ENCODE results near the gene PRKCD. TPM values are rescaled to one million over a fixed set of nuclear protein-coding genes. Genes with fewer than 3 reads are reported as not detected.

Gene PRKCD
- total RNA-seq, 2 experiments from 2014 or later, result 18.7 to 21.5 TPM

- Mint-ChIP-seq H3K36me3 (ENCODE audit: low read depth) (no peaks in the 10 kb centered on the region), H3K27ac (no peak overlapping the region), H3K27me3 (no peaks in the 10 kb centered on the region), H3K4me3 (no peak overlapping the region), H3K9me3 (no peaks in the 10 kb centered on the region), H3K4me1 (ENCODE audit: low read depth) (peaks cover 47% of the 10 kb centered on the region)
- no peak for ATAC-seq
- CTCF ChIA-PET, result interaction anchor here (1.3 kb wide), 1 partner anchor 52 kb away, joined by 5 read pairs; no protein-coding TSS in a partner anchor
- TF ChIP-seq CTCF (IDR thresholded peaks at IDR 0.05), result no peak
- POLR2A ChIA-PET, result no interaction called here
- no peak for DNase-seq
- intact Hi-C loops (cut with micrococcal nuclease), result no loop called here
These were observed 5.2 kb downstream of the PRKCD start for GRCh38 chr3:53166206-53166605.

DNA sequence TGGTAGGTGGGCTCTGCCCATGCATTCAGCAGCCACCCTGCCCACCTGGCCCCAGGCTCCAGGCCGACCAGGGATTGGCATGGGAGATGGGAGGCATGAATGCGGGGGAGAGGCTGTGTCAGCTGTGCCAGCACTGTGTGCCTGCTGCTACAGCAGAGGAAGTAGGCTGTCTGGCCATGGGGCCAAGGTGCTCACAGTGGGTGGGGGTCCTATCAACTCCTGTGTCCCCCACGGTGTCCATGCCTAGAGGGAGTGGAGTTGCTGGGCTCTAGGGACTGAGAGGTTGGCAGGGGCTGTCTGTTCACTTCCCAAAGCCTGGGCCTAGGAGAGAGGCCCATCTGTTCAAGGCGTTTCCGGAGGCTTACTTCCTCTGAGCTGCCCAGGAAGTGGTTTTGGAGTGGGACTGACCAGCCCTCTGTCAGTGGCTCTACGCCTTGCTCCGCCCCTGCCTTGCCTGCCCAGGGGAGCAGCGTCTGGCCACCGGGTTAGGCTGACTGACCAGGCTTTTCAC lies 5.8 kb downstream of the PRKCD start:
- no peaks in the 10 kb centered on the region for H3K36me3 Mint-ChIP-seq (ENCODE audit: low read depth)
- ChIA-PET CTCF (no interaction called here), POLR2A (no interaction called here)
- no peak overlapping the region for H3K4me3 Mint-ChIP-seq
- H3K27ac Mint-ChIP-seq, result no peak overlapping the region
- peaks cover 51% of the 10 kb centered on the region for H3K4me1 Mint-ChIP-seq (ENCODE audit: low read depth)
- DNase-seq, result no peak
- intact Hi-C loops (cut with micrococcal nuclease), result no loop called here
- no peaks in the 10 kb centered on the region for H3K27me3 Mint-ChIP-seq
- no peaks in the 10 kb centered on the region for H3K9me3 Mint-ChIP-seq
- ATAC-seq, result no peak
- no peak for TF ChIP-seq CTCF (IDR thresholded peaks at IDR 0.05)

GRCh38 chr3:53167418-53168174 lies 6.6 kb downstream of the PRKCD start:
- Mint-ChIP-seq H3K27me3 (no peaks in the 10 kb centered on the region), H3K4me3 (no peak overlapping the region), H3K36me3 (ENCODE audit: low read depth) (no peaks in the 10 kb centered on the region), H3K9me3 (no peaks in the 10 kb centered on the region), H3K4me1 (ENCODE audit: low read depth) (peaks cover 50% of the 10 kb centered on the region), H3K27ac (no peak overlapping the region)
- ATAC-seq, result no peak
- DNase-seq, result no peak
- no peak for TF ChIP-seq CTCF (IDR thresholded peaks at IDR 0.05)
- POLR2A ChIA-PET, result interaction anchor here (0.7 kb wide), 1 partner anchor 130 kb away, joined by 3 read pairs; no protein-coding TSS in a partner anchor
- CTCF ChIA-PET, result no interaction called here
- intact Hi-C loops (cut with micrococcal nuclease), result no loop called here

- TF ChIP-seq CTCF (IDR thresholded peaks at IDR 0.05), result no peak
These were observed 7.3 kb downstream of the PRKCD start for GRCh38 chr3:53168175-53168923.

More at GRCh38 chr3:53168175-53168923, 7.3 kb downstream of the PRKCD start:
- DNase-seq (no peak), ATAC-seq (no peak)
- CTCF ChIA-PET, result no interaction called here
- peaks cover 1% of the 10 kb centered on the region for H3K36me3 Mint-ChIP-seq (ENCODE audit: low read depth)
- no peaks in the 10 kb centered on the region for H3K9me3 Mint-ChIP-seq
- no peak overlapping the region for H3K27ac Mint-ChIP-seq
- H3K27me3 Mint-ChIP-seq, result no peaks in the 10 kb centered on the region
- intact Hi-C loops (cut with micrococcal nuclease), result no loop called here
- H3K4me3 Mint-ChIP-seq, result no peak overlapping the region
- POLR2A ChIA-PET, result interaction anchor here (0.7 kb wide), 1 partner anchor 131 kb away, joined by 3 read pairs; no protein-coding TSS in a partner anchor
- peaks cover 44% of the 10 kb centered on the region for H3K4me1 Mint-ChIP-seq (ENCODE audit: low read depth)
